ENCODE results near the gene PDCD6IP.

DNA sequence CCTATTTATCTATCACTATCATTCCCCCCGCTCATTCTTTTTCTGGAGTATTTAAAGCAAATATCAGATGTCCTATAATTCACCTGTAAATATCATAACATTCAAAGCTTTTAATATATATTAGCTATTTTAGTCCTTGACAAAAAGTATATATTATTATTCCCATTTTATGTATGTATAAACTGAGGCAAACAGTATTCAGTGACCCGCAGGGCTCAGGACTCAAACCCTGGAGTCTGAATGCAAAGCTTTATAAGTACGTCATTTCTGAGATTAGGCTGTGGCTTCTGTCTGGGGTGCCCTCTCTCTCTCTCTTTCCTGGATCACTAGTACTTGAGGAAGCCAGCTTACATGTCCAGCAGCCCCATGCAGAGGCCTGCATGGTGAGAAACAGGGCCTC is 20.4 kb upstream of the PDCD6IP start:
- TF ChIP-seq, protein P1, sequence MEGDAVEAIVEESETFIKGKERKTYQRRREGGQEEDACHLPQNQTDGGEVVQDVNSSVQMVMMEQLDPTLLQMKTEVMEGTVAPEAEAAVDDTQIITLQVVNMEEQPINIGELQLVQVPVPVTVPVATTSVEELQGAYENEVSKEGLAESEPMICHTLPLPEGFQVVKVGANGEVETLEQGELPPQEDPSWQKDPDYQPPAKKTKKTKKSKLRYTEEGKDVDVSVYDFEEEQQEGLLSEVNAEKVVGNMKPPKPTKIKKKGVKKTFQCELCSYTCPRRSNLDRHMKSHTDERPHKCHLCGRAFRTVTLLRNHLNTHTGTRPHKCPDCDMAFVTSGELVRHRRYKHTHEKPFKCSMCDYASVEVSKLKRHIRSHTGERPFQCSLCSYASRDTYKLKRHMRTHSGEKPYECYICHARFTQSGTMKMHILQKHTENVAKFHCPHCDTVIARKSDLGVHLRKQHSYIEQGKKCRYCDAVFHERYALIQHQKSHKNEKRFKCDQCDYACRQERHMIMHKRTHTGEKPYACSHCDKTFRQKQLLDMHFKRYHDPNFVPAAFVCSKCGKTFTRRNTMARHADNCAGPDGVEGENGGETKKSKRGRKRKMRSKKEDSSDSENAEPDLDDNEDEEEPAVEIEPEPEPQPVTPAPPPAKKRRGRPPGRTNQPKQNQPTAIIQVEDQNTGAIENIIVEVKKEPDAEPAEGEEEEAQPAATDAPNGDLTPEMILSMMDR (IDR thresholded peaks at IDR 0.05): no peak
- TF ChIP-seq, protein P2, sequence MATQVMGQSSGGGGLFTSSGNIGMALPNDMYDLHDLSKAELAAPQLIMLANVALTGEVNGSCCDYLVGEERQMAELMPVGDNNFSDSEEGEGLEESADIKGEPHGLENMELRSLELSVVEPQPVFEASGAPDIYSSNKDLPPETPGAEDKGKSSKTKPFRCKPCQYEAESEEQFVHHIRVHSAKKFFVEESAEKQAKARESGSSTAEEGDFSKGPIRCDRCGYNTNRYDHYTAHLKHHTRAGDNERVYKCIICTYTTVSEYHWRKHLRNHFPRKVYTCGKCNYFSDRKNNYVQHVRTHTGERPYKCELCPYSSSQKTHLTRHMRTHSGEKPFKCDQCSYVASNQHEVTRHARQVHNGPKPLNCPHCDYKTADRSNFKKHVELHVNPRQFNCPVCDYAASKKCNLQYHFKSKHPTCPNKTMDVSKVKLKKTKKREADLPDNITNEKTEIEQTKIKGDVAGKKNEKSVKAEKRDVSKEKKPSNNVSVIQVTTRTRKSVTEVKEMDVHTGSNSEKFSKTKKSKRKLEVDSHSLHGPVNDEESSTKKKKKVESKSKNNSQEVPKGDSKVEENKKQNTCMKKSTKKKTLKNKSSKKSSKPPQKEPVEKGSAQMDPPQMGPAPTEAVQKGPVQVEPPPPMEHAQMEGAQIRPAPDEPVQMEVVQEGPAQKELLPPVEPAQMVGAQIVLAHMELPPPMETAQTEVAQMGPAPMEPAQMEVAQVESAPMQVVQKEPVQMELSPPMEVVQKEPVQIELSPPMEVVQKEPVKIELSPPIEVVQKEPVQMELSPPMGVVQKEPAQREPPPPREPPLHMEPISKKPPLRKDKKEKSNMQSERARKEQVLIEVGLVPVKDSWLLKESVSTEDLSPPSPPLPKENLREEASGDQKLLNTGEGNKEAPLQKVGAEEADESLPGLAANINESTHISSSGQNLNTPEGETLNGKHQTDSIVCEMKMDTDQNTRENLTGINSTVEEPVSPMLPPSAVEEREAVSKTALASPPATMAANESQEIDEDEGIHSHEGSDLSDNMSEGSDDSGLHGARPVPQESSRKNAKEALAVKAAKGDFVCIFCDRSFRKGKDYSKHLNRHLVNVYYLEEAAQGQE (IDR thresholded peaks at IDR 0.05; ENCODE audit: insufficient read depth in 1 of 2, low read depth in 2 of 2, low read length in 1 of 2): no peak
- TF ChIP-seq POLR2AphosphoS5 (IDR thresholded peaks at IDR 0.05; ENCODE audit: low read depth, low read length): no peak
